Neutrophil (primary cell): ENCODE data around the gene PTP4A2.
"Not testable (repeated sequence)": the region's sequence is repeated elsewhere in the genome, so short reads cannot be mapped to it uniquely, and the experiment has no call there.

Source experiments
- H3K27ac ChIP-seq: fragments of 200-600 bp; sonication (generic); 2 replicates; pipeline ENCODE4 v1.5.1; 2016; ENCODE audit warnings: mild to moderate bottlenecking, moderate library complexity
- H3K27me3 ChIP-seq: fragments of 200-600 bp; sonication (generic); 2 replicates; pipeline ENCODE4 v1.6.0; 2016; ENCODE audit warnings: mild to moderate bottlenecking
- H3K36me3 ChIP-seq: fragments of 200-600 bp; sonication (generic); 2 replicates; pipeline ENCODE4 v1.5.1; 2017
- H3K4me1 ChIP-seq, 2 experiments: fragments of 200-600 bp in 1 of 2; sonication (generic) in 1 of 2; 1 replicate in 1 of 2; 2 replicates in 1 of 2; pipeline versions ENCODE4 v1.5.1 to v1.6.1; 2013 to 2016; ENCODE audit warnings: low read depth in 1 of 2, low read length in 1 of 2, mild to moderate bottlenecking in 1 of 2, moderate library complexity in 1 of 2; ENCODE audit not compliant: control insufficient read depth in 1 of 2, insufficient read depth in 1 of 2
- H3K4me3 ChIP-seq, 2 experiments: fragments of 200-600 bp in 1 of 2; sonication (generic) in 1 of 2; 1 replicate in 1 of 2; 2 replicates in 1 of 2; pipeline ENCODE4 v1.5.1; 2013 to 2016; ENCODE audit warnings: low read depth in 1 of 2, low read length in 1 of 2, mild to moderate bottlenecking in 1 of 2, moderate library complexity in 1 of 2
- H3K9me3 ChIP-seq: fragments of 200-600 bp; sonication (generic); 2 replicates; pipeline ENCODE4 v1.5.1; 2016
- CTCF ChIP-seq: fragments of 200-600 bp; sonication (generic); IDR thresholded peaks from 2 replicates; pipeline ENCODE4 v1.5.1; 2016; ENCODE audit warnings: antibody characterized with exemption

The PTP4A2 gene

DNA sequence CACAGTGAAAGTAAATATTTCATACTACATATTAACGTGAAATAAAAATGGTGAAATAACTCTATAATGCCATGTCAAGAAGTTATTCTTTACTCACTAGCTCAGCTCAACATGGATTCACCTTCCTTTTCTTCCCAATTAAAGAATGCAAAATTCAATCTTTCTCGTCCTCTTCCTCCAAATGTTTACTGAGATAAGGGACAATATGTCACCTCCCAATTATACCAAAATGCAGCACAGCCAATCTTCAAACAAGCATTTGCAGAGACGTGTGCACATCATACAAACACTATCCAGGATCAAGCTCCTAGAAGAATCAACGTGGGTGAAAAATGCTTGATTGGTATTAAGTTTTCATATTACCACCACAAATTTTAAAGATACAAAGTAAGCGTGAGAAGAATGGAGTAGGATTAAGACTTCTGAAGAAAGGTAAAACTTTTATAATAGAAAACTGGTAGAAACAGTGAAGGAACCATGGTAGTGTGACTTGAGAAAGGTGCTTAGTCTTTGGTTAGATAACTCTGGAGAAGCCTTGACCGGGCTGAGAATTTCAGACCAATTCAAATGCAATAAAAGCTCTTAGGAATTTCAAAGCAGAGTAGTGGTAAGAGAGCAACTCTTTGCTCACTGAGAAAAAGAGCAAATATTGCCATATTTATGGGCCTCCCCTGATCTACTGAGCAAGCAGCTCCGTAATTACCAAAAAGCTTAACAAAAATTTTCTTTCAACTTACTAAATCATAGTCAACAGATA lies 7.2 kb downstream of the PTP4A2 start:
- Histone ChIP-seq H3K36me3 (no peaks in the 10 kb centered on the region), H3K4me3 (no peak overlapping the region), H3K9me3 (no peaks in the 10 kb centered on the region), H3K27me3 (no peaks in the 10 kb centered on the region), H3K4me1 (peaks cover 99 to 100% of the 10 kb centered on the region in 2 experiments), H3K27ac (peak overlapping the region; percentile 97)
- TF ChIP-seq CTCF, result no peak

DNA sequence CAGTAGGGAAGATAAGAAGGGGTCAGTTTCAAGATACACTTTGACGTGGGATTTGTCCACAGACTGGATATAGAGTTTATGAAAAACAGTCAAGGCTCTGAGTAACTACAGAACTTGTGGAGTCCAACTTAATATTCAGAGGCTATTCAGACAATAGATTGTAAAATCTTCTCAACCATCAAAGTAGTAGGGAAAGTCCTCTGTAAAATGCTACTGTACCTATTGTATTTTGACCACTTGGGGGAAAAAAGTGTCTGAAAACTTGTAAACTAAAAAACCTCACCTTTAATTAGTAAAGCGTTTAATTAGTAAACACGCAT lies 10.5 kb downstream of the PTP4A2 start:
- no peak for TF ChIP-seq CTCF
- H3K27me3 ChIP-seq, result no peaks in the 10 kb centered on the region
- peaks cover 95 to 96% of the 10 kb centered on the region in 2 experiments for H3K4me1 ChIP-seq
- H3K4me3 ChIP-seq, result no peak overlapping the region
- no peaks in the 10 kb centered on the region for H3K9me3 ChIP-seq
- peak overlapping the region; percentile 56 for H3K27ac ChIP-seq
- no peaks in the 10 kb centered on the region for H3K36me3 ChIP-seq

GRCh38 chr1:31926853-31927660 lies 11.1 kb downstream of the PTP4A2 start:
- peaks cover 95 to 96% of the 10 kb centered on the region in 2 experiments for H3K4me1 ChIP-seq
- peak overlapping the region; percentile 56 for H3K27ac ChIP-seq
- no peaks in the 10 kb centered on the region for H3K36me3 ChIP-seq
- H3K4me3 ChIP-seq, result no peak overlapping the region
- no peaks in the 10 kb centered on the region for H3K27me3 ChIP-seq
- no peak for TF ChIP-seq CTCF
- H3K9me3 ChIP-seq, result no peaks in the 10 kb centered on the region

- peak overlapping the region; percentile 56 for H3K27ac ChIP-seq
- H3K4me3 ChIP-seq, result no peak overlapping the region
- H3K9me3 ChIP-seq, result no peaks in the 10 kb centered on the region
- no peaks in the 10 kb centered on the region for H3K36me3 ChIP-seq
- TF ChIP-seq CTCF, result no peak
- H3K4me1 ChIP-seq, result peaks cover 95 to 96% of the 10 kb centered on the region in 2 experiments
- H3K27me3 ChIP-seq, result no peaks in the 10 kb centered on the region
Observed at GRCh38 chr1:31926252-31926651, 11.9 kb downstream of the PTP4A2 start.

DNA sequence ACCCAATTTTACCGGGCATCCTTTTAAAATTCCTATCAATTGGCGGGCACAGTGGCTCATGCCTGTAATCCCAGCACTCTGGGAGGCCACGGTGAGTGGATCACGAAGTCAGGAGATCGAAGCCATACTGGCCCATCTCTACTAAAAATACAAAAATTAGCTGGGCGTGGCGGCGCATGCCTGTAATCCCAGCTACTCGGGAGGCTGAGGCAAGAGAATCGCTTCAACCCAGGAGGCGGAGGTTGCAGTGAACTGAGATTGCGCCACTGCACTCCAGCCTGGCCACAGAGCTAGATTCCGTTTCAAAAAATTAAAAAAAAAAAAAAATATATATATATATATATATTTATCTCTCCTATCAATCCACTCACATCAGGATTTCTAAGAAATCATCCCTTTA lies 12.3 kb downstream of the PTP4A2 start:
- H3K27me3 ChIP-seq, H3K9me3 ChIP-seq, H3K36me3 ChIP-seq, H3K4me3 ChIP-seq: not testable (repeated sequence)
- Histone ChIP-seq H3K4me1 (peaks cover 95 to 96% of the 10 kb centered on the region in 2 experiments), H3K27ac (peak overlapping the region; percentile 46)

DNA sequence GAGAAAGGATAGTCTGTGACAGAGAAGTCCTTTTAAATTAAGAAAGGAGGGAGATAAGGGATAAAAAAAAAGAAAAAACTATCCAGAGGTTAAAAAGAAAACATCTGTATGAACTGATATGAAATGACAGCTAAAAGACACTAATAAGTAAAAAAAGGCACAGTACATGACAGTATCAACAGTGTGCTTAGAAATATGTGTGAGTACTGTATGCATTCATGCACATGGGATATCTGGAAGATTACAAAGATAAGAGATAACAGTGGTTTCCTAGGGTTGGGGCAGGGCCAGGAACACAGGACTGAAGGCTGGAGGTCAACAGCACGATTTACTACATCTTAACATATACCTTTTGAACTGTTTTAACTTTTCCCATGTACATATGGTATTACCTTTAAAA lies 13.3 kb downstream of the PTP4A2 start:
- Histone ChIP-seq H3K9me3 (no peaks in the 10 kb centered on the region), H3K4me3 (no peak overlapping the region), H3K27me3 (no peaks in the 10 kb centered on the region), H3K27ac (peak overlapping the region; percentile 46), H3K4me1 (peaks cover 93 to 94% of the 10 kb centered on the region in 2 experiments), H3K36me3 (no peaks in the 10 kb centered on the region)
- no peak for TF ChIP-seq CTCF
